GM19438 (cell line): Measurements from ENCODE around the gene NECTIN1.

Source experiments
- ATAC-seq: cut with Tn5 transposase; IDR thresholded peaks from one replicate; pipeline ENCODE4 v1.9.1; 2021; ENCODE audit warnings: low read depth; ENCODE audit not compliant: unreplicated experiment

Gene NECTIN1

GRCh38 chr11:119624629-119625028 is 104.4 kb downstream of the NECTIN1 start:
- no peak for ATAC-seq

GRCh38 chr11:119624102-119624615 is 104.8 kb downstream of the NECTIN1 start:
- ATAC-seq: no peak

GRCh38 chr11:119623682-119624081 is 105.3 kb downstream of the NECTIN1 start:
- ATAC-seq: no peak

GRCh38 chr11:119622454-119623143 is 106.4 kb downstream of the NECTIN1 start:
- no peak for ATAC-seq

- ATAC-seq: peak; percentile 48
These were observed 109.3 kb downstream of the NECTIN1 start for GRCh38 chr11:119619665-119620064.

- ATAC-seq: no peak
These were observed 110.6 kb downstream of the NECTIN1 start for GRCh38 chr11:119618208-119618909.

GRCh38 chr11:119617340-119617713 is 111.7 kb downstream of the NECTIN1 start:
- ATAC-seq: no peak

GRCh38 chr11:119616586-119617339 is 112.2 kb downstream of the NECTIN1 start:
- ATAC-seq: no peak

GRCh38 chr11:119615882-119616196 is 113.2 kb downstream of the NECTIN1 start:
- ATAC-seq: peak; percentile 15

- ATAC-seq: peak; percentile 80
These were observed 113.8 kb downstream of the NECTIN1 start for GRCh38 chr11:119615003-119615881.

GRCh38 chr11:119614222-119615002 is 114.6 kb downstream of the NECTIN1 start:
- ATAC-seq: no peak

- ATAC-seq: no peak
These were observed 116.2 kb downstream of the NECTIN1 start for GRCh38 chr11:119612814-119613213.

- no peak for ATAC-seq
These were observed 118.1 kb downstream of the NECTIN1 start for GRCh38 chr11:119610836-119611426.

GRCh38 chr11:119608781-119609180 is 120.2 kb downstream of the NECTIN1 start:
- ATAC-seq: no peak

GRCh38 chr11:119608201-119608600 is 120.8 kb downstream of the NECTIN1 start:
- no peak for ATAC-seq

GRCh38 chr11:119607726-119608125 is 121.3 kb downstream of the NECTIN1 start:
- no peak for ATAC-seq

GRCh38 chr11:119605137-119605665 is 123.8 kb downstream of the NECTIN1 start:
- ATAC-seq: no peak

- no peak for ATAC-seq
These were observed 126.1 kb downstream of the NECTIN1 start for GRCh38 chr11:119602745-119603373.
